ENCODE measurements around the gene OR6S1.

- TF ChIP-seq CTCF (IDR thresholded peaks at IDR 0.05; ENCODE audit: low read length) (no peak), EZH2 (optimal IDR thresholded peaks at IDR 0.05; ENCODE audit: low read depth, low read length) (no peak), EZH2phosphoT487 (IDR thresholded peaks at IDR 0.05; ENCODE audit: low read length) (no peak)
These were observed 14.8 kb upstream of the OR6S1 start for GRCh38 chr14:20656274-20656673.

Data from MM.1S (cell line).